ENCODE results near the gene HPCAL4.

The HPCAL4 gene

GRCh38 chr1:39650431-39650830 is 40.8 kb downstream of the HPCAL4 start:
- no peak for DNase-seq (ENCODE audit: low read depth in 3 of 3)

- DNase-seq (ENCODE audit: low read depth in 3 of 3), result no peak
These were observed 41.5 kb downstream of the HPCAL4 start for GRCh38 chr1:39649636-39650185.

GRCh38 chr1:39648496-39648895 is 42.7 kb downstream of the HPCAL4 start:
- DNase-seq (ENCODE audit: low read depth in 3 of 3), result no peak

GRCh38 chr1:39647247-39647646 is 44.0 kb downstream of the HPCAL4 start:
- DNase-seq (ENCODE audit: low read depth in 3 of 3), result no peak

- DNase-seq (ENCODE audit: low read depth in 3 of 3), result no peak
These were observed 44.8 kb downstream of the HPCAL4 start for GRCh38 chr1:39646232-39647081.

GRCh38 chr1:39645411-39646043 is 45.7 kb downstream of the HPCAL4 start:
- no peak for DNase-seq (ENCODE audit: low read depth in 3 of 3)

- DNase-seq (ENCODE audit: low read depth in 3 of 3), result no peak
These were observed 47.5 kb downstream of the HPCAL4 start for GRCh38 chr1:39643705-39644104.

GRCh38 chr1:39642796-39643195 is 48.4 kb downstream of the HPCAL4 start:
- no peak for DNase-seq (ENCODE audit: low read depth in 3 of 3)

- DNase-seq (ENCODE audit: low read depth in 3 of 3), result no peak
These were observed 50.4 kb downstream of the HPCAL4 start for GRCh38 chr1:39640861-39641260.

GRCh38 chr1:39639305-39640130 is 51.7 kb downstream of the HPCAL4 start, which contains the start of gene HEYL:
HEYL (minus strand) TSS chr1:39639643; CDS start chr1:39639625, 18 bp downstream.
- DNase-seq (ENCODE audit: low read depth in 3 of 3), result peak; percentile 23 to 79 (median 47)

- DNase-seq (ENCODE audit: low read depth in 3 of 3), result no peak
These were observed 52.3 kb downstream of the HPCAL4 start for GRCh38 chr1:39638965-39639304.

GRCh38 chr1:39637361-39637760 is 53.9 kb downstream of the HPCAL4 start:
- DNase-seq (ENCODE audit: low read depth in 3 of 3), result no peak

GRCh38 chr1:39635871-39636210 is 55.4 kb downstream of the HPCAL4 start:
- DNase-seq (ENCODE audit: low read depth in 3 of 3), result no peak

GRCh38 chr1:39635205-39635870 is 55.9 kb downstream of the HPCAL4 start:
- no peak for DNase-seq (ENCODE audit: low read depth in 3 of 3)

GRCh38 chr1:39633422-39633821 is 57.8 kb downstream of the HPCAL4 start:
- DNase-seq (ENCODE audit: low read depth in 3 of 3), result no peak

GRCh38 chr1:39632682-39633417 is 58.4 kb downstream of the HPCAL4 start:
- DNase-seq (ENCODE audit: low read depth in 3 of 3), result no peak

GRCh38 chr1:39632323-39632681 is 58.9 kb downstream of the HPCAL4 start:
- no peak for DNase-seq (ENCODE audit: low read depth in 3 of 3)

GRCh38 chr1:39631361-39632322 is 59.6 kb downstream of the HPCAL4 start:
- DNase-seq (ENCODE audit: low read depth in 3 of 3), result no peak

GRCh38 chr1:39628807-39629350 is 62.4 kb downstream of the HPCAL4 start:
- no peak for DNase-seq (ENCODE audit: low read depth in 3 of 3)

Data from stimulated activated CD4-positive, alpha-beta T cell treated with anti-CD3 and anti-CD28 coated beads, TNF-alpha, amount 100 ng/mL, for 24 hours (primary cell).